Gastrocnemius medialis (tissue), 4 donors: ENCODE results near the gene ASB1. TPM values are rescaled to one million over a fixed set of nuclear protein-coding genes. Genes with fewer than 3 reads are reported as not detected.
"Not testable (repeated sequence)": the region's sequence is repeated elsewhere in the genome, so short reads cannot be mapped to it uniquely, and the experiment has no call there.

ENCODE experiments used
- ATAC-seq, 2 donors: fragments of 150-250 bp; one replicate each; pipeline ENCODE4 v1.9.1; 2016
- DNase-seq, 2 donors: peaks; one replicate each; pipeline ENCODE4 v3.0.0-alpha.2; 2019
- H3K27ac ChIP-seq, 4 donors: fragments of 200-600 bp; sonication (generic); 1 replicate in 1 of 4; 2 replicates in 3 of 4; pipeline ENCODE4 v1.5.1; 2016 to 2018; ENCODE audit warnings: mild to moderate bottlenecking in 2 of 4, moderate library complexity in 1 of 4
- H3K27me3 ChIP-seq, 3 donors: fragments of 200-600 bp; sonication (generic) in 2 of 3; 1 replicate in 1 of 3; 2 replicates in 2 of 3; pipeline versions ENCODE4 v1.5.1 to v1.6.0; 2016 to 2019; ENCODE audit warnings: mild to moderate bottlenecking in 1 of 3, moderate library complexity in 1 of 3
- H3K36me3 ChIP-seq, 2 donors: fragments of 200-600 bp; sonication (generic) in 1 of 2; one replicate each; pipeline ENCODE4 v1.5.1; 2017 to 2018
- H3K4me1 ChIP-seq, 2 donors: fragments of 200-600 bp; sonication (generic) in 1 of 2; one replicate each; pipeline ENCODE4 v1.5.1; 2016 to 2017; ENCODE audit warnings: mild to moderate bottlenecking in 2 of 2
- H3K4me3 ChIP-seq, 4 donors: fragments of 200-600 bp; sonication (generic) in 3 of 4; 1 replicate in 1 of 4; 2 replicates in 3 of 4; pipeline ENCODE4 v1.5.1; 2016 to 2019; ENCODE audit warnings: mild to moderate bottlenecking in 2 of 4
- H3K9me3 ChIP-seq, 3 donors: fragments of 200-600 bp; sonication (generic) in 2 of 3; 1 replicate in 1 of 3; 2 replicates in 2 of 3; pipeline ENCODE4 v1.5.1; 2016 to 2019
- CTCF ChIP-seq, 5 experiments: fragments of 450-650 bp in 3 of 5; fragments of 200-600 bp in 2 of 5; sonication (generic) in 2 of 5; IDR thresholded peaks in 4 of 5; conservative IDR thresholded peaks in 1 of 5; 1 replicate in 4 of 5; 2 replicates in 1 of 5; pipeline ENCODE4 v1.5.1; 2016 to 2019; ENCODE audit warnings: antibody characterized with exemption in 5 of 5, mild to moderate bottlenecking in 3 of 5, moderate library complexity in 3 of 5
- POLR2A ChIP-seq, 2 donors: fragments of 450-650 bp; IDR thresholded peaks; one replicate each; pipeline ENCODE4 v1.6.1; 2017; ENCODE audit warnings: antibody characterized with exemption in 2 of 2, mild to moderate bottlenecking in 2 of 2, moderate library complexity in 2 of 2
- in situ Hi-C, 4 donors: fragments of 200-750 bp; cut with MboI; loops; one replicate each; pipeline versions ENCODE4 v1.15.0 to v1.8.0; 2017; ENCODE audit warnings: low sequenced_read_pairs in 4 of 4
- intact Hi-C: fragments of 100-400 bp; cut with DNase I; formaldehyde crosslinking; loops from one replicate; pipeline ENCODE4 v1.15.1; 2023; ENCODE audit warnings: low total_unique reads
- total RNA-seq, 4 donors: library from RNA; depleted of rRNA; stranded (reverse); fragments of >200 nt; gene quantifications; one replicate each; pipeline versions ENCODE4 v1.1.0 to v1.2.3, GENCODE V29; 2016

ASB1 gene
- total RNA-seq, 4 donors from 2014 or later: 17.1 to 33.6 (median 26.3) TPM

- H3K4me3 ChIP-seq: no peak overlapping the region
- intact Hi-C loops: no loop called here
- TF ChIP-seq CTCF (IDR thresholded peaks at IDR 0.05 in 4 of 5, conservative IDR thresholded peaks at IDR 0.05 in 1 of 5) (no peak), POLR2A (IDR thresholded peaks at IDR 0.05) (no peak)
- ATAC-seq: no peak
- H3K9me3 ChIP-seq: no peaks in the 10 kb centered on the region
- no peaks in the 10 kb centered on the region for H3K27me3 ChIP-seq
- DNase-seq: peak in 1 of 2 donors; percentile 7
- in situ Hi-C loops: no loop called here
- peaks cover 0 to 16% of the 10 kb centered on the region in 2 donors for H3K36me3 ChIP-seq
- peak overlapping the region in 2 of 4 donors; percentile 25 to 65 for H3K27ac ChIP-seq
- peaks cover 16 to 22% of the 10 kb centered on the region in 2 donors for H3K4me1 ChIP-seq
Observed at GRCh38 chr2:238440331-238440730, 13.6 kb downstream of the ASB1 start.

DNA sequence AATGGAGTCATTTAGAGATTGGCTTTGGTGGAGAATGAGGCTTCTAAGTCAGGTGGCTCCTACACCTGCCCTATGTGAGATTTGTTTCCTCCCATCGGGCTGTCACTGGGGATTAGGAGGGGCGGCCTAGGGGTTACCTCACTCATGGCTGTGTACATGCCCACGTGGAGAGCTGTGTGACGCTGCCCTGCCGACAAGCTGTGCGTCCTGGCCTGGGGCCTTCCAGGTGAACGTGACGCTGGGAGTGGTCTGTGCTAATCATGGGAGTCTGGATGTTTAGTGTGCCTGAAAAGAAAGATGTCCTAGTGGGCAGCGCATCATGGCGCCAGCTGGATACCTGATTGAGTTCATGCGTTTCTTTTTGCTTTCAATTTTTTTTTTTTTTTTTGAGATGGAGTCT is 14.0 kb downstream of the ASB1 start:
- in situ Hi-C loops: no loop called here
- peak in 1 of 2 donors; percentile 8 for DNase-seq
- H3K36me3 ChIP-seq: peaks cover 0 to 15% of the 10 kb centered on the region in 2 donors
- no peak overlapping the region for H3K27ac ChIP-seq
- TF ChIP-seq POLR2A (IDR thresholded peaks at IDR 0.05): no peak
- TF ChIP-seq CTCF (IDR thresholded peaks at IDR 0.05 in 4 of 5, conservative IDR thresholded peaks at IDR 0.05 in 1 of 5): no peak
- peak in 1 of 2 donors; percentile 18 for ATAC-seq
- H3K4me1 ChIP-seq: peaks cover 16 to 22% of the 10 kb centered on the region in 2 donors
- H3K27me3 ChIP-seq: no peaks in the 10 kb centered on the region
- no peaks in the 10 kb centered on the region for H3K9me3 ChIP-seq
- H3K4me3 ChIP-seq: no peak overlapping the region
- intact Hi-C loops: no loop called here

DNA sequence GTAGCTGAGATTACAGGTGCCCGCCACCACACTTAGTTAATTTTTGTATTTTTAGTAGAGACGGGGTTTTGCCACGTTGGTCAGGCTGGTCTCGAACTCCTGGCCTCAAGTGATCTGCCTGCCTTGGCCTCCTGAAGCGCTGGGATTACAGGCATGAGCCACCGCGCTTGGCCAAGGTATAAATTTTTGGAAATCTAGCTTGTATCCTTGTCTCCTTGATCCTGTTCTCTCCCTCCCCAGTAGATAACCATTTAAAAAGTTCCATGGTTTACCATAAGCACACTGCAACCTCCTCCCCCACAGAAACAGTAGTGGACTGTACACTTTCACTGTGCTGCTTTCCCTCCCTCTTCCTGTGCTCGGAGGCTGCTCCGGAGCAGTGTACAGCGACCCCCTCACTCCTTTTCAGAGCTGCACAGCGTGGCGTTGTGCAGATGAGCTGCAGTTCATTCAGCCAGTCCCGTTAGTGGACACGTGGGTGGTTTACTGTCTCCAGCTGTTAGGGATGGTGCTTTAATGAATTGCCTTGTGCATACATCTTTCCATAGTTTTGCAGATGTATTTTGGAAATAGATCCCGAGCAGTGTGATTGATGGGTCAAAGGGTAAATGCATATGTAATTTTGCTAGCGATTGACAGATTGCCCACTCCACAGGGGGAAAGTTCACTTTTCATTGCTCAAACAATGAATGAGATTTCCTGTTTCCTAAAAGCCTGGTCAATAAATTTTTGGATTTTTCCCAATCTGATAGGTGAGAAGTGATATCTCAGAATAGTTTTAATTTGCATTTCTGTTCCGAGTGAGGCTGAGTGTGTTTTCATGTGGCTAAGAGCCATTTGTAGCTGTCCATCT is 14.8 kb downstream of the ASB1 start:
- Histone ChIP-seq H3K4me3 (no peak overlapping the region), H3K36me3 (peaks cover 0 to 16% of the 10 kb centered on the region in 2 donors), H3K27ac (no peak overlapping the region), H3K9me3 (no peaks in the 10 kb centered on the region), H3K4me1 (peaks cover 16 to 22% of the 10 kb centered on the region in 2 donors), H3K27me3 (no peaks in the 10 kb centered on the region)
- no peak for ATAC-seq
- intact Hi-C loops (no loop called here), in situ Hi-C loops (no loop called here)
- TF ChIP-seq CTCF (IDR thresholded peaks at IDR 0.05 in 4 of 5, conservative IDR thresholded peaks at IDR 0.05 in 1 of 5): no peak
- TF ChIP-seq POLR2A (IDR thresholded peaks at IDR 0.05): no peak
- no peak for DNase-seq

- H3K27ac ChIP-seq, DNase-seq, ATAC-seq, in situ Hi-C loops, H3K27me3 ChIP-seq, intact Hi-C loops, H3K9me3 ChIP-seq, H3K4me3 ChIP-seq: not testable (repeated sequence)
- H3K36me3 ChIP-seq: peaks cover 3 to 24% of the 10 kb centered on the region in 2 donors
- peaks cover 16 to 22% of the 10 kb centered on the region in 2 donors for H3K4me1 ChIP-seq
Observed at GRCh38 chr2:238442257-238442656, 15.5 kb downstream of the ASB1 start.

DNA sequence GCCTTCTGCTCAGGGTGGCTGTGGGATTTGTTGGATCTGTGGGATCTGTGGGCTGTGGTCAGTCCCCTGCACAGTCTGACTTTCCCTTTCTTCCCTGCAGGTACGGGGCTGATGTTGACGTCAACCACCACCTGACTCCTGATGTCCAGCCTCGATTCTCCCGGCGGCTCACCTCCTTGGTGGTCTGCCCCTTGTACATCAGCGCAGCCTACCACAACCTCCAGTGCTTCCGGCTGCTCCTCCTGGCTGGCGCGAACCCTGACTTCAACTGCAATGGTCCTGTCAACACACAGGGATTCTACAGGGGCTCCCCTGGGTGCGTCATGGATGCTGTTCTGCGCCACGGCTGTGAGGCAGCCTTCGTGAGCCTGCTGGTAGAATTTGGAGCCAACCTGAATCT is 17.5 kb downstream of the ASB1 start:
- in situ Hi-C loops: no loop called here
- peaks cover 3 to 27% of the 10 kb centered on the region in 2 donors for H3K36me3 ChIP-seq
- H3K27me3 ChIP-seq: no peaks in the 10 kb centered on the region
- DNase-seq (peak in 1 of 2 donors; percentile 5), ATAC-seq (no peak)
- H3K4me3 ChIP-seq: no peak overlapping the region
- H3K27ac ChIP-seq: no peak overlapping the region
- no peaks in the 10 kb centered on the region for H3K9me3 ChIP-seq
- H3K4me1 ChIP-seq: peaks cover 14 to 18% of the 10 kb centered on the region in 2 donors
- TF ChIP-seq POLR2A (IDR thresholded peaks at IDR 0.05) (no peak), CTCF (IDR thresholded peaks at IDR 0.05 in 4 of 5, conservative IDR thresholded peaks at IDR 0.05 in 1 of 5) (no peak)
- intact Hi-C loops: no loop called here
